Neutrophil (primary cell): ENCODE results near the gene EXOC3.

Experiments
- H3K27ac ChIP-seq: fragments of 200-600 bp; sonication (generic); 2 replicates; pipeline ENCODE4 v1.5.1; 2016; ENCODE audit warnings: mild to moderate bottlenecking, moderate library complexity
- H3K27me3 ChIP-seq: fragments of 200-600 bp; sonication (generic); 2 replicates; pipeline ENCODE4 v1.6.0; 2016; ENCODE audit warnings: mild to moderate bottlenecking
- H3K36me3 ChIP-seq: fragments of 200-600 bp; sonication (generic); 2 replicates; pipeline ENCODE4 v1.5.1; 2017
- H3K4me1 ChIP-seq, 2 experiments: fragments of 200-600 bp in 1 of 2; sonication (generic) in 1 of 2; 1 replicate in 1 of 2; 2 replicates in 1 of 2; pipeline versions ENCODE4 v1.5.1 to v1.6.1; 2013 to 2016; ENCODE audit warnings: low read depth in 1 of 2, low read length in 1 of 2, mild to moderate bottlenecking in 1 of 2, moderate library complexity in 1 of 2; ENCODE audit not compliant: control insufficient read depth in 1 of 2, insufficient read depth in 1 of 2
- H3K4me3 ChIP-seq, 2 experiments: fragments of 200-600 bp in 1 of 2; sonication (generic) in 1 of 2; 1 replicate in 1 of 2; 2 replicates in 1 of 2; pipeline ENCODE4 v1.5.1; 2013 to 2016; ENCODE audit warnings: low read depth in 1 of 2, low read length in 1 of 2, mild to moderate bottlenecking in 1 of 2, moderate library complexity in 1 of 2
- H3K9me3 ChIP-seq: fragments of 200-600 bp; sonication (generic); 2 replicates; pipeline ENCODE4 v1.5.1; 2016
- TF ChIP-seq, protein P1 (sequence below): fragments of 200-600 bp; sonication (generic); IDR thresholded peaks from 2 replicates; pipeline ENCODE4 v1.5.1; 2016; ENCODE audit warnings: antibody characterized with exemption

Gene EXOC3

DNA sequence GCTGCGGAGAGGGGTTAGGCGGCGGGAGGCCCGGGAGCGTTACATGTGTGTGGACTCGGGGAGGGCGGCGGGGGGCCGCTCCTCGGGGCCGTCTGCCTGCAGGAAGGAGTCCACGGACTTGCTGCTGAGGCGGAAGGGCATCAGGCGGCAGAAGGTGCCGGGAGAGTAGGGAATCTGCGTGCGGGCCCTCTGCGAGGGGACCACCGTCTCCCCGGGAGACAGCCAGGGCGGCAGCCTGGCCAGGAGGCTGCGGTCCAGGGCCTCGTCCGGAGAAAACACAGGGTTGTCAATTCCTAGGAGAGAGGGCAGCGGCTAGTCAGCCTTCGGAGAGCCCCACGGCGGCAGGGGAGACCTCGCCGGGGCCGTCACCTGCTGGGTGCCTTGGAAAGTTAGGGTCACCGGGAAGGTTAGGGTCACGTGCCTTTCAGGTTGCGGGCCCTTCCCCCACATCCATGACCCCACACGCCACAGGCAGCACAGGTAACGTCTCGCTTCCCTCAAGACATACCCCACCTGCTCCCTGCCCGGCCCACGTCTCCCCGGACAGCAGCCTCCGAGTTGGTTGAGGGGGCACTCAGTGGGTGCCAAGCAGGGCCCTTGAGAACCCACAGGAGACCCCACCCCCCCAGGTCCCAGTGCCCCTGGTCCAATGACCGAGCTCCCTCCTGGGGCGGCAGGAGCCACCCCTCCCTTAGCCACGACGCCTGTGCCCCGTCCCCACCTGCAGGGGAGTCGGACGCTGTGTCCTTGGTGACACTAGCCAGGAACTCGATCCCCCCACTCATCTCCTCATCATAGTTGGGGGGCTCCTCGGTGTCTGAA, 32.1 kb downstream of the EXOC3 start:
- TF ChIP-seq, protein P1, sequence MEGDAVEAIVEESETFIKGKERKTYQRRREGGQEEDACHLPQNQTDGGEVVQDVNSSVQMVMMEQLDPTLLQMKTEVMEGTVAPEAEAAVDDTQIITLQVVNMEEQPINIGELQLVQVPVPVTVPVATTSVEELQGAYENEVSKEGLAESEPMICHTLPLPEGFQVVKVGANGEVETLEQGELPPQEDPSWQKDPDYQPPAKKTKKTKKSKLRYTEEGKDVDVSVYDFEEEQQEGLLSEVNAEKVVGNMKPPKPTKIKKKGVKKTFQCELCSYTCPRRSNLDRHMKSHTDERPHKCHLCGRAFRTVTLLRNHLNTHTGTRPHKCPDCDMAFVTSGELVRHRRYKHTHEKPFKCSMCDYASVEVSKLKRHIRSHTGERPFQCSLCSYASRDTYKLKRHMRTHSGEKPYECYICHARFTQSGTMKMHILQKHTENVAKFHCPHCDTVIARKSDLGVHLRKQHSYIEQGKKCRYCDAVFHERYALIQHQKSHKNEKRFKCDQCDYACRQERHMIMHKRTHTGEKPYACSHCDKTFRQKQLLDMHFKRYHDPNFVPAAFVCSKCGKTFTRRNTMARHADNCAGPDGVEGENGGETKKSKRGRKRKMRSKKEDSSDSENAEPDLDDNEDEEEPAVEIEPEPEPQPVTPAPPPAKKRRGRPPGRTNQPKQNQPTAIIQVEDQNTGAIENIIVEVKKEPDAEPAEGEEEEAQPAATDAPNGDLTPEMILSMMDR: no peak
- H3K27ac ChIP-seq: no peak overlapping the region
- no peaks in the 10 kb centered on the region for H3K9me3 ChIP-seq
- H3K36me3 ChIP-seq: peaks cover 12% of the 10 kb centered on the region
- H3K4me1 ChIP-seq: peaks cover 19 to 24% of the 10 kb centered on the region in 2 experiments
- no peak overlapping the region for H3K4me3 ChIP-seq
- H3K27me3 ChIP-seq: peaks cover 68% of the 10 kb centered on the region

DNA sequence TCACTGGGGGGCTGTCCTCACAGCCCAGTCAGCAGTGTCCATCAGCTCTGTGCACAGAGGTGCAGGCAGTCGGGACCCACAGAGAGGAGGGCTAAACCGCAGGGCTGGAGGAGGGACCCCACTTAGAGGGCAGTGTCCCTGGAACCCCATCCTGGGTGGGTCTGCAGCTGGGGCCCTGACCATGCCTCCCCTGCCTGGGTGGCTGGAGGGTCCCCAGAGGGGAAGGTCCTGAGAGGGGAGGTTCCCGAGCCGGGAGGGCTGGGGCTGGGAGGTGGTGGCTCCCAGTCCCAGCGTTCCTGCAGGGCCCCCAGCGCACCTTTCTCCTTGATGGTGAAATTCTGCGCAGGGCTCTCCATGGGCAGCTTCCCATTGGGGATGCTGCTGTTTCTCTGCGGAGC, 32.7 kb downstream of the EXOC3 start:
- Histone ChIP-seq H3K27me3 (peaks cover 72% of the 10 kb centered on the region), H3K9me3 (no peaks in the 10 kb centered on the region), H3K27ac (no peak overlapping the region), H3K36me3 (peaks cover 6% of the 10 kb centered on the region), H3K4me1 (peaks cover 19 to 24% of the 10 kb centered on the region in 2 experiments), H3K4me3 (no peak overlapping the region)
- TF ChIP-seq, protein P1: no peak

DNA sequence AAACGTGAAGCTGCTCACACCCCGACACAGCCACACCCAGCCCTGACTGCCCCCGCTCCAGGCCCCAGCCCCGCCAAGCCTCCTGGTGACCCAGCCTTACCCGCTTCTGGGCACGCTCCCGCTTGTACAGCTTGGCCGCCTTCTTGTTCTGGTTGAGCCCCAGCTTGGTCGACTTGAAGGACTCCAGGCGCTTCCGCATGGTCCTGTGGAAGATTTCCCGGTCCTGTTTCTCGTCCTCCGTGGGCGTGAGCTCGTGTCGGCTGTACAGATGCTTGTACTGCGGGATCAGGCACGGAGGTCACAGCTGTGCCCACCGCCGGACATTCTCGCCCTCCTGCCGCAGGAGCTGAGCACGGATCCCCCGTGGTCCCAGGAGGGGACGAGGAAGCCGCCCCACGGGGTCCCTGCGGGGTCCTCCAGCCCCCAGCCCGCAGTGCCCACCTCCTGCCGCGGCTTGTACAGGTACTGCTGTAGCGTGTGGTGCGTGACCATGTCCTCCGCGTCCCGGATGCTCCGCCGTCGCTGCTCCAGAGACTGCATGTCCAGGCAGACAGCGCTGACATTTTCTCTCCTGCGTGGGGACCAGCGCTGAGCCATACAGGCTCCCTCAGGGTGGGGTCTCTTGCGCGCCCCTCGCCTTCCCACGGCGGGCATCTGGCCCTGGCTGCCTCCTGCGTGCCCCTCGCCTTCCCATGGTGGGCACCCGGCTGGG, 33.3 kb downstream of the EXOC3 start:
- Histone ChIP-seq H3K4me1 (peaks cover 19 to 24% of the 10 kb centered on the region in 2 experiments), H3K4me3 (no peak overlapping the region), H3K27me3 (peaks cover 76% of the 10 kb centered on the region), H3K36me3 (peaks cover 2% of the 10 kb centered on the region), H3K27ac (no peak overlapping the region), H3K9me3 (no peaks in the 10 kb centered on the region)
- TF ChIP-seq, protein P1: no peak

DNA sequence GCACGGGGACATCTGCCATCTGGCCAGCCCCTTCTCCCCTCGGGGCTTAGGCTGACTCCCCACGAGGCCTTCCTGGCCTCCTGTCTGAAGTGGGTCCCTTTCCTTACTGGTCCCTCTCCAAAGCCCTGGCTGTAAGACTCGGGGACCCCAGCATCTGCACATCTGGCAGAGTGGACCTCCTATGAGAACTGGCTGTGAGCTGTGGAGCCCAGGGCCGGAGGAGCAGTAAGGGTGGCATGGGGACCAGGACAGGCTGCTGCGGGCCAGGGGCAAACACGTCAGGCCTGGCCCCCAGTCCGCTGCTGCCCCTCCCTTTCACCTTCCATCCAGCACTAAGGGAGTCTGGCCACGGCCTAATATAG, 33.8 kb downstream of the EXOC3 start:
- H3K27ac ChIP-seq: no peak overlapping the region
- peaks cover 77% of the 10 kb centered on the region for H3K27me3 ChIP-seq
- TF ChIP-seq, protein P1: no peak
- no peaks in the 10 kb centered on the region for H3K36me3 ChIP-seq
- no peak overlapping the region for H3K4me3 ChIP-seq
- H3K9me3 ChIP-seq: no peaks in the 10 kb centered on the region
- peaks cover 19 to 23% of the 10 kb centered on the region in 2 experiments for H3K4me1 ChIP-seq

DNA sequence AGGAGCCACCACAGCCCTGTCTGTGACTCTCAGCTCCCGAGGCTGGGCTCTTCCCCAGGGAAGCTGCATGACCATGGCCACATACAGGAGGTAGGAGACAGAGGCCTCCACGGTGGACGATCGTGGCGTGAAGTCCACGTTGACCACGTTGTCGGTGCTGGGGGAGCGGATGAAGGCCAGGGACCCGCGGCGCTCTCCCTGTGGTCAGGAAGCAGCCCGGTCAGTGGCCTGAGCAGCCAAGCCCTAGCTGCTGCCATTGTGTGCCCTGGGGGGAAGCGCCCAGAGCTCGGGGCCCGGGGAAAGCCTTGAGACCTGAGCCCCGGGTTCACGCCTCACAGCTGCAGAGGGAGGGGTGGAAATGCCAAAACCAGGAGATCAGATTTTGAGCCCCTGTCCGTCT, 34.3 kb downstream of the EXOC3 start:
- H3K4me1 ChIP-seq: peaks cover 14 to 18% of the 10 kb centered on the region in 2 experiments
- H3K36me3 ChIP-seq: no peaks in the 10 kb centered on the region
- TF ChIP-seq, protein P1: no peak
- no peak overlapping the region for H3K4me3 ChIP-seq
- H3K9me3 ChIP-seq: no peaks in the 10 kb centered on the region
- H3K27ac ChIP-seq: no peak overlapping the region
- H3K27me3 ChIP-seq: peaks cover 81% of the 10 kb centered on the region
